Measurements from ENCODE around the gene SEC23B.

DNA sequence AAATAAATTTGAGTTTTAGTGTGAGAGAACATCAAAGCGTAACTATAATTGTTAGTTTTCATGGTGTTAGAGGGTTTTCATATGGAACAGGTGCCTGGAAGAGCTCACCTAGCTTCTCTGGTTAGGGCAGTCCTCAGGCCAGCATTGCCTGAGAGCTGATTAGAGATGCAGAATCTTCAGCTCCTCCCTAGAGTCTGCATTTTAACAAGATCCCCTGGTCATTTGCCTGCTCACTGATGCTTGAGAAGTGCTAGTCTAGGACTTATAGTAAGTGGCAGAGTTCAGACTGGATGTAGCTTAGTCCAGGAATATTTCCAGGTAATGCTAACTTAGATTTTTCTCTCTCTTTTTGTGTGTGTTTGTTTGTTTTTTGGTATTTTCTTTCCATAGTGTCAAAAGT, 37.8 kb downstream of the SEC23B start:
- no peak for TF ChIP-seq JUNB (IDR thresholded peaks at IDR 0.05; ENCODE audit: unreplicated experiment)
- TF ChIP-seq, protein P1, sequence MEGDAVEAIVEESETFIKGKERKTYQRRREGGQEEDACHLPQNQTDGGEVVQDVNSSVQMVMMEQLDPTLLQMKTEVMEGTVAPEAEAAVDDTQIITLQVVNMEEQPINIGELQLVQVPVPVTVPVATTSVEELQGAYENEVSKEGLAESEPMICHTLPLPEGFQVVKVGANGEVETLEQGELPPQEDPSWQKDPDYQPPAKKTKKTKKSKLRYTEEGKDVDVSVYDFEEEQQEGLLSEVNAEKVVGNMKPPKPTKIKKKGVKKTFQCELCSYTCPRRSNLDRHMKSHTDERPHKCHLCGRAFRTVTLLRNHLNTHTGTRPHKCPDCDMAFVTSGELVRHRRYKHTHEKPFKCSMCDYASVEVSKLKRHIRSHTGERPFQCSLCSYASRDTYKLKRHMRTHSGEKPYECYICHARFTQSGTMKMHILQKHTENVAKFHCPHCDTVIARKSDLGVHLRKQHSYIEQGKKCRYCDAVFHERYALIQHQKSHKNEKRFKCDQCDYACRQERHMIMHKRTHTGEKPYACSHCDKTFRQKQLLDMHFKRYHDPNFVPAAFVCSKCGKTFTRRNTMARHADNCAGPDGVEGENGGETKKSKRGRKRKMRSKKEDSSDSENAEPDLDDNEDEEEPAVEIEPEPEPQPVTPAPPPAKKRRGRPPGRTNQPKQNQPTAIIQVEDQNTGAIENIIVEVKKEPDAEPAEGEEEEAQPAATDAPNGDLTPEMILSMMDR (conservative IDR thresholded peaks at IDR 0.05; ENCODE audit: low read depth in 2 of 2) = no peak
- no peak for TF ChIP-seq POLR2AphosphoS5 (IDR thresholded peaks at IDR 0.05; ENCODE audit: low read depth)
- TF ChIP-seq EZH2phosphoT487 (IDR thresholded peaks at IDR 0.05; ENCODE audit: unreplicated experiment) = no peak
- no peak for TF ChIP-seq EZH2 (IDR thresholded peaks at IDR 0.05; ENCODE audit: low read depth, unreplicated experiment)
- TF ChIP-seq, protein P2, sequence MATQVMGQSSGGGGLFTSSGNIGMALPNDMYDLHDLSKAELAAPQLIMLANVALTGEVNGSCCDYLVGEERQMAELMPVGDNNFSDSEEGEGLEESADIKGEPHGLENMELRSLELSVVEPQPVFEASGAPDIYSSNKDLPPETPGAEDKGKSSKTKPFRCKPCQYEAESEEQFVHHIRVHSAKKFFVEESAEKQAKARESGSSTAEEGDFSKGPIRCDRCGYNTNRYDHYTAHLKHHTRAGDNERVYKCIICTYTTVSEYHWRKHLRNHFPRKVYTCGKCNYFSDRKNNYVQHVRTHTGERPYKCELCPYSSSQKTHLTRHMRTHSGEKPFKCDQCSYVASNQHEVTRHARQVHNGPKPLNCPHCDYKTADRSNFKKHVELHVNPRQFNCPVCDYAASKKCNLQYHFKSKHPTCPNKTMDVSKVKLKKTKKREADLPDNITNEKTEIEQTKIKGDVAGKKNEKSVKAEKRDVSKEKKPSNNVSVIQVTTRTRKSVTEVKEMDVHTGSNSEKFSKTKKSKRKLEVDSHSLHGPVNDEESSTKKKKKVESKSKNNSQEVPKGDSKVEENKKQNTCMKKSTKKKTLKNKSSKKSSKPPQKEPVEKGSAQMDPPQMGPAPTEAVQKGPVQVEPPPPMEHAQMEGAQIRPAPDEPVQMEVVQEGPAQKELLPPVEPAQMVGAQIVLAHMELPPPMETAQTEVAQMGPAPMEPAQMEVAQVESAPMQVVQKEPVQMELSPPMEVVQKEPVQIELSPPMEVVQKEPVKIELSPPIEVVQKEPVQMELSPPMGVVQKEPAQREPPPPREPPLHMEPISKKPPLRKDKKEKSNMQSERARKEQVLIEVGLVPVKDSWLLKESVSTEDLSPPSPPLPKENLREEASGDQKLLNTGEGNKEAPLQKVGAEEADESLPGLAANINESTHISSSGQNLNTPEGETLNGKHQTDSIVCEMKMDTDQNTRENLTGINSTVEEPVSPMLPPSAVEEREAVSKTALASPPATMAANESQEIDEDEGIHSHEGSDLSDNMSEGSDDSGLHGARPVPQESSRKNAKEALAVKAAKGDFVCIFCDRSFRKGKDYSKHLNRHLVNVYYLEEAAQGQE (IDR thresholded peaks at IDR 0.05; ENCODE audit: unreplicated experiment) = no peak
- no peak for TF ChIP-seq CREB1 (CRISPR knock-in tag; IDR thresholded peaks at IDR 0.05; ENCODE audit: low read depth)
- no peak for TF ChIP-seq NANOG (IDR thresholded peaks at IDR 0.05; ENCODE audit: borderline replicate concordance)
- TF ChIP-seq ZNF331 (CRISPR knock-in tag; IDR thresholded peaks at IDR 0.05; ENCODE audit: low read depth) = no peak
- no peak for TF ChIP-seq ZNF114 (CRISPR knock-in tag; IDR thresholded peaks at IDR 0.05)
- TF ChIP-seq STAT1 (IDR thresholded peaks at IDR 0.05; ENCODE audit: unreplicated experiment) = no peak

Data from GM23338 (cell line).